Keratinocyte (primary cell): ENCODE data around the gene MAB21L3.

Source experiments
- CTCF ChIP-seq, 3 experiments: IDR thresholded peaks in 1 of 3; conservative IDR thresholded peaks in 1 of 3; optimal IDR thresholded peaks in 1 of 3; 2 replicates in 2 of 3; 3 replicates in 1 of 3; pipeline versions ENCODE3 to v1.5.1; 2011; ENCODE audit warnings: low read length in 3 of 3, mild to moderate bottlenecking in 3 of 3, moderate library complexity in 2 of 3, control low read depth in 1 of 3, inconsistent platforms in 1 of 3; ENCODE audit not compliant: insufficient read depth in 2 of 3; ENCODE audit errors: extremely low read depth in 1 of 3
- EZH2 ChIP-seq: IDR thresholded peaks from one replicate; pipeline ENCODE4 v1.6.1; 2012; ENCODE audit warnings: inconsistent platforms, mild to moderate bottlenecking, low read length, moderate library complexity

- TF ChIP-seq CTCF (optimal IDR thresholded peaks at IDR 0.05 in 1 of 3, IDR thresholded peaks at IDR 0.05 in 1 of 3, conservative IDR thresholded peaks at IDR 0.05 in 1 of 3; ENCODE audit: extremely low read depth in 1 of 3, insufficient read depth in 2 of 3, low read length in 3 of 3), result no peak
- no peak for TF ChIP-seq EZH2
These were observed 53.0 kb downstream of the MAB21L3 start for GRCh38 chr1:116164150-116164549.
